AG04449 (cell line): ENCODE results near the gene D2HGDH.

ENCODE experiments used
- CTCF ChIA-PET: fragments of 350-600 bp; formaldehyde crosslinking; extraction: SDS; loops from one replicate; lab custom pipeline; 2021; ENCODE audit warnings: antibody characterized with exemption; lab: Yijun Ruan, JAX
- POLR2A ChIA-PET: fragments of 400-600, 350-600 bp; formaldehyde crosslinking; extraction: SDS; loops from one replicate; lab custom pipeline; 2020; ENCODE audit warnings: antibody characterized with exemption, inconsistent platforms; lab: Yijun Ruan, JAX
- DNase-seq: peaks from one replicate; pipeline ENCODE4 v3.0.0-alpha.2; 2010; ENCODE audit warnings: low read depth, low spot score
- H3K4me3 ChIP-seq: 2 replicates; pipeline ENCODE4 v1.5.1; 2011; ENCODE audit warnings: low read depth, mild to moderate bottlenecking, control low read depth, low read length
- CTCF ChIP-seq: IDR thresholded peaks from one replicate; pipeline ENCODE4 v1.5.1; 2011; ENCODE audit warnings: mild to moderate bottlenecking, moderate library complexity, low read length, control low read depth, inconsistent platforms; ENCODE audit not compliant: insufficient read depth; ENCODE audit errors: missing control alignments

Gene D2HGDH

DNA sequence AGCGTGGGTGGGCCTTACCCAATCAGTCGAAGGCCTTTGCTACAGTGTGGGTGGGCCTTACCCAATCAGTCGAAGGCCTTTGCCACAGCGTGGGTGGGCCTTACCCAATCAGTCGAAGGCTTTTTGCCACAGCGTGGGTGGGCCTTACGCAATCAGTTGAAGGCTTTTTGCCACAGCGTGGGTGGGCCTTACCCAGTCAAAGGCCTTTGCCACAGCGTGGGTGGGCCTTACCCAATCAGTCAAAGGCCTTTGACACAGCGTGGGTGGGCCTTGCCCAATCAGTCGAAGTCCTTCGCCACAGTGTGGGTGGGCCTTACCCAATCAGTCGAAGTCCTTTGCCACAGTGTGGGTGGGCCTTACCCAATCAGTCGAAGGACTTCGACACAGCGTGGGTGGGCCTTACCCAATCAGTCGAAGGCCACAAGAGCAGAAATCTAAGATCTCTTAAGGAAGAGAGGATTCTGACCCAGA is 25.9 kb downstream of the D2HGDH start:
- POLR2A ChIA-PET, result no interaction called here
- DNase-seq, result no peak
- H3K4me3 ChIP-seq, result no peak overlapping the region
- CTCF ChIA-PET, result no interaction called here
- TF ChIP-seq CTCF, result no peak

DNA sequence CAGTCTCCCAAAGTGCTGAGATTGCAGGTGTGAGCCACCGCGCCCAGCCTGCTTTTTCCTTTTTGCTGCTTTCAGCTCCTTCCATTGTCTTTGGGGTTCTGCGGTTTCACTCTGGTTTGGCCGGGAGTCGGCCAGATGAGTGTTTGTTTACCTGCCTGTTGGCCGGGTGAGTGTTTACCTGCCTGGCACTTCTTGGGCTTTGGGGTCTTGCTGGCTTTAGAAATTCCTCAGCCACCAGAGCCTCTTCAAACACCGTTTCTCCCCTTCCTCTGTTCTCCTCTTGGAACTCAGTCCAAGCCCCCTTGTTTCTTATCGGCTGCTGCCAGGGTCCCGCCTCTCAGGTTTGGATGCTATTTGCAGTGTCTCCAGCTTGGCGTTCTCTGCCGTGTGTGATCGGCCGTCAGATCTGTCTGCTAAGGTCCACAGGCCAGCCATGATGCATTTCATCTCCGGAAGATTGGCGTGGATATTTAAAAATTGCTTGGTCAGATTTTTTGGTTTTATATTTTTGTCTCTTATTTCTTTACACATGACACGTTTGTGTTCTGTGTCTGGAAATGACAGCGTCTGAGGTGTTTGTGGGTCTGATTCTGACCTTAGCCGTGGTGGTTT is 28.0 kb downstream of the D2HGDH start:
- ChIA-PET CTCF (no interaction called here), POLR2A (no interaction called here)
- no peak overlapping the region for H3K4me3 ChIP-seq
- TF ChIP-seq CTCF, result no peak
- no peak for DNase-seq

DNA sequence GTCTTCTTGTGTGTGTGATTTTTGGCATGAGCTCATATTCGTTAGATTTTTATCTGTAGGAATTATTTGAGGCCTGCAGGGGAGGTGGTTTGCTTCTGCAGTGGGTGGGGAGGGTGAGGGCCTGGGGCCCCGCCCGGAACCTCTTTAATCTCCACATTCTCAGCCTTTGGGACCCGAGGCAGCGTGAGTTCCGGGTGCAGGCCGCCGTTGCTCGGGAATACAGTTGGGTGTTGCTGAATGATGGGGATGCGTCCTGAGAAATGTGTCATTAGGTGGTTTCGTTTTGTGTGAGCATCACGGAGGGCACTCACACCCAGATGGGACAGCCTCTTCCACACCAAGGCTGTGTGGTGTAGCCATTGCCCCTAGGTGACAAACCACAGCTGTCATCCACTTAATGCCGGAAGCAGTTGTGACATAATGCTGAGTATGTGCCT is 28.5 kb downstream of the D2HGDH start:
- no peak for TF ChIP-seq CTCF
- no peak overlapping the region for H3K4me3 ChIP-seq
- ChIA-PET CTCF (interaction anchor here (0.5 kb wide), 1 partner anchor 152 kb away, joined by 5 read pairs; no protein-coding TSS in a partner anchor), POLR2A (no interaction called here)
- no peak for DNase-seq

DNA sequence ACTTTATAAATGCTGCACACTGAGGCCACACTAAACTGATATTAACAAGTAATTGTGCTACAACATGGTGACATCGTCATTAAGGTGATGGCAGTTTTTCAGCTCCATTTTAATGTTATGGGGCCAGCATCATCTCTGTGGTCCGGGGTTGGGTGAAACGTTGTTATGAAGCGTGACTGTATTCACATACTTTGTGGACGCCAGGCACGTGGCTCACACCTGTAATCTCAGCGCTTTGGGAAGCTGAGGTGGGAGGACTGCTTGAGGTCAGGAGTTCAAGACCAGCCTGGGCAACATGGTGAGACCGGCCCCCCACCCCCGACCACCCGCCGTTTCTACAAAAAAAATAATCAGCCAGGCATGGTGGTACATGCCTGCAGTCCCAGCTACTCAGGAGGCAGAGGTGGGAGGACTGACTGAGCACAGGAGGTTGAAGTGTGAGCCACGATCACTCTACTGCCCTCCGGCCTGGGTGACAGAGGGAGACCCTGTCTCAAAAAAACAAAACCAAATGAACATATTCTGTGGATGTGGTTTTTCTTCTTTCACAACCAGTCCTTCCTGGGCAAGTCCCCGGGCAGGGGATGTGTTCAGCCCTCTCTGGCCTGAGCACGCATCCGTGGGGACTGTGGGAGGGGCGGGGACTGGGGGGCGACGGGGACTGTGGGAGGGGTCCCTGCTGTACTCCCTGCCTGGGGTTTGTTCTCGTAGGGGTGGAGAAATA is 29.3 kb downstream of the D2HGDH start:
- CTCF ChIA-PET, result interaction anchor here (0.5 kb wide), 1 partner anchor 153 kb away, joined by 5 read pairs; no protein-coding TSS in a partner anchor
- POLR2A ChIA-PET, result no interaction called here
- H3K4me3 ChIP-seq, result no peak overlapping the region
- TF ChIP-seq CTCF, result no peak
- no peak for DNase-seq

DNA sequence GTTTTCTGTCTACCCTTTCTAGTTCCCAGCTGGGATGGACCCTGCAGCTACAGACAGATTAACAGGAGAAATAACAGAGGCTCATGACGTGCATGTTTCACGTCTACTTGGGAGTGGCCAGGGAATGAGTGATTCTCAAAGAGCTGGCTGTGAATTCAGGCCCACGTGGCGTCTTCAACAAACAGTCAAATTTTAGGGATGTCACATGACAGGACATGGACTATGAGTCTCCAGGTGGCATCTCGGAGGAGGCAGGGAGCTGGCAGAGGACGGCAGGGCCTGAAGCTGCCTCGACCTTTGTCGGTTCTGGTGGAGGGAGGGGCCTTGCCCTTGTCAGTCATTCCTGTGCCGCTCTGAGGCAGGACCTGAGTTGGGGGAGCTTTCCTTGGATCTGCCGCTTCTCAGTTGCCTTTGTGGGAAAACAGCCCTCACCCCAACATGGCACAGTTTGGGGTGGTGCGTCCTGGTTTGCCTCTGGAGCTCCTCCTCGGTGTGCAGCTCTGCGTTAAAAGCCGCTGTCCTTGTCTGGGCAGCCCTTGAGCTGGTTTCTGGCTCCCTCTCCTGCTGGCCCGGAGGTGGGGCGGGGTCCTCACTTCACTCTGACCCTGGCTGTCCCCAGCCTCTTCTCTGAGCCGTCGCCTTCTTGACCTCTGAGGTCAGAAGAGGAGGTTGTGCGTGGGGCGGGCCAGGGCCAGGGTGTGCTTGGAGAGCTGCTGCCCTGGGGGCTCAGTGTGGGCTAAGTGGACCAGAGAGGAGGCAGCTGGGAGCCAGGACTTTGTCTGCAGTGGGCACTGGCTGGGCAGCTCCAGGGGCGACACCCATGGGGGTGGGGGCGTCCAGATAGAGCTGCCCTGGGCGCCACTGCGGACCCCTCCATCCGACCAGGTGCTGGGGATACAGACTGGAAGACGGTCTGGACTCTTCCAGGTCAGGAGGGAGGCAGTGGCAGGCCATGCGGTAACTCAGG is 30.1 kb downstream of the D2HGDH start:
- H3K4me3 ChIP-seq, result no peak overlapping the region
- TF ChIP-seq CTCF, result no peak
- DNase-seq, result no peak
- CTCF ChIA-PET, result no interaction called here
- POLR2A ChIA-PET, result no interaction called here
